Subcutaneous adipose tissue (tissue), 4 donors: ENCODE data around the gene KRT24. TPM values are rescaled to one million over a fixed set of nuclear protein-coding genes. Genes with fewer than 3 reads are reported as not detected.

ENCODE experiments used
- total RNA-seq, 4 donors: library from RNA; depleted of rRNA; stranded (reverse); fragments of >200 nt; gene quantifications; one replicate each; pipeline ENCODE4 v1.1.0, GENCODE V29; 2016
- TF ChIP-seq, protein P1 (sequence below): fragments of 450-650 bp; IDR thresholded peaks from one replicate; pipeline ENCODE4 v1.5.1; 2016; ENCODE audit warnings: low read depth, mild to moderate bottlenecking, control low read depth, antibody characterized with exemption, moderate library complexity

The KRT24 gene
- total RNA-seq, 4 donors from 2014 or later = not detected

DNA sequence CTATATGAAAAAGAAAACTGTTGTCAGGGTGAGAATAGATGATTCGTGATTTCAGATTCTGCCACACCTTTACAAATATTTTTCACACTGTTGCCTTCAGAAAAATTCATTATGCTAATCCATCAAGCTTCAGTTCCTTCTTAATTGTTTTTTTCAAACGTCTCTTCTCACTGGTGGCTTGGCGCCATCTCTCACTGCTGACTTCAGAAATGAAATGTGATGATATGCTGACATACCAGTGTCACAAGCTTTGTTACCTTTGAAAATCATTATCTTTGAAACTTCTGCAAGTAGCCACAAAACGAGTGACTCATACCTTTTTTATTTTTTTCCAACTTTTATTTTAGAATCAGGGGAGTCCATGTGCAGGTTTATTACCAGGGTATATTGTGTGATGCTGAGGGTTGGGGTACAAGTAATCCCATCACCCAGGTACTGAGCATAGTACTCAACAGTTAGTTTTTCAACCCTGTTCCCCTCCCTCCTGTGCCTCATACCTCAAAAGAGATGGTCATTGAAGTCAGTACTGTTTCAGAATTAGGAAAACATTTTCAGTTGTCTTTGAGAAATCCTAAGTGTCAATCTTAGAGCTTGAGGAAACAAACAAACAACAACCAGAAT, 24.5 kb downstream of the KRT24 start:
- TF ChIP-seq, protein P1, sequence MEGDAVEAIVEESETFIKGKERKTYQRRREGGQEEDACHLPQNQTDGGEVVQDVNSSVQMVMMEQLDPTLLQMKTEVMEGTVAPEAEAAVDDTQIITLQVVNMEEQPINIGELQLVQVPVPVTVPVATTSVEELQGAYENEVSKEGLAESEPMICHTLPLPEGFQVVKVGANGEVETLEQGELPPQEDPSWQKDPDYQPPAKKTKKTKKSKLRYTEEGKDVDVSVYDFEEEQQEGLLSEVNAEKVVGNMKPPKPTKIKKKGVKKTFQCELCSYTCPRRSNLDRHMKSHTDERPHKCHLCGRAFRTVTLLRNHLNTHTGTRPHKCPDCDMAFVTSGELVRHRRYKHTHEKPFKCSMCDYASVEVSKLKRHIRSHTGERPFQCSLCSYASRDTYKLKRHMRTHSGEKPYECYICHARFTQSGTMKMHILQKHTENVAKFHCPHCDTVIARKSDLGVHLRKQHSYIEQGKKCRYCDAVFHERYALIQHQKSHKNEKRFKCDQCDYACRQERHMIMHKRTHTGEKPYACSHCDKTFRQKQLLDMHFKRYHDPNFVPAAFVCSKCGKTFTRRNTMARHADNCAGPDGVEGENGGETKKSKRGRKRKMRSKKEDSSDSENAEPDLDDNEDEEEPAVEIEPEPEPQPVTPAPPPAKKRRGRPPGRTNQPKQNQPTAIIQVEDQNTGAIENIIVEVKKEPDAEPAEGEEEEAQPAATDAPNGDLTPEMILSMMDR = no peak

DNA sequence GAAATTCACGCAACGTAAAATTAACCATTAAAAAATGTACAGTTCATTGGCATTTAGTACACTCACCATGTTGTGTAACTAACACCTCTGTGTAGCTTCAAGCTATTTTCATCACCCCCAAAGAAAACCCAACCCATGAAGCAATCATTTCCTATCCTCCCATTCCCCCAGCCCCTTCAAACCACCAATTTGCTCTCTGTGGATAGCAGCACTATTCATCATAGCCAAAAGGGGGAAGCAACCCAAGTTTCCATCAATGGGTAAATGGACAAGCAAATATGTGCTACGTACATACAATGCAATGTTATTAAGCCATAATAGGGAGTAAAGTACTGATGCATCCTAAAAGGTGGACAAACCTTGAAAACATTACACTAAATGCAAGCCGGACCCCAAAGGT, 27.6 kb downstream of the KRT24 start:
- TF ChIP-seq, protein P1 = no peak

DNA sequence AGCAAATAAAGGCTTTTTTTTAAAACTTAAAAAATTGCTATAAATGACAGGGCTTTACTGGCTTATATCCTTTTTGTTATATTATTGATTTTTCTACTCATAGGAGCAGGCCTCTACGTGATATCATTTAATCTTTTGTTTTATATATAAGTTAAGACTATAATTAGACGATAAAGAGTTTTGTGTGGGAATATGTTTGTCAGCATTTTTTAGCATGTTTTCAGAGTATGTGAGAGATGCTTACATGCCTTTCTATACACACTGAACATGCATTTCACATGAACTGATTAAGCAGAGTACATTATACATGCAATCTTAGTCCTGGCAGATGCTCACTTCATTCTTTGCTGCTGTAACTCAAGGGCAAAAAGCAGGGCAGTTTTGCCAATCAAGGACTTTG, 30.9 kb downstream of the KRT24 start:
- TF ChIP-seq, protein P1 = no peak

DNA sequence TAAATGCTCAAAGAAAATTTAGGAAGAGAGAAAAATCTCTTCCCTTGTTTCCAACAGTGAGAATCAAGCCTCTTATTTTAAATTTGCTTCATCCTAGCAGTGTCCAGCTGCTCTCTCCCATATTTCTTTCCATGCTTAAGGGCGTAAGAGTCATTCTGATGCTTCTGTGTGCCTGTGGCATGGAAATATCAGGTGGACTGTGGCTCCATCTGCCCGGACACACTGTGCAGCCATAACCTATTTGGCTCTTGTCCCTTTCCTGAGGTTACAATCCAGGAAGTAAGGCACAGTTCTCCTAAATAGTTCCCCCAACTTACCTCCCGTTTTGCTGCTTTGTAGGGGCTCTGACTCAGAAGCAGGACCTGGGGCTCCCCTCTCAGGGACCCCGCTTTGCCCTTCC, 32.3 kb downstream of the KRT24 start:
- TF ChIP-seq, protein P1 = no peak

DNA sequence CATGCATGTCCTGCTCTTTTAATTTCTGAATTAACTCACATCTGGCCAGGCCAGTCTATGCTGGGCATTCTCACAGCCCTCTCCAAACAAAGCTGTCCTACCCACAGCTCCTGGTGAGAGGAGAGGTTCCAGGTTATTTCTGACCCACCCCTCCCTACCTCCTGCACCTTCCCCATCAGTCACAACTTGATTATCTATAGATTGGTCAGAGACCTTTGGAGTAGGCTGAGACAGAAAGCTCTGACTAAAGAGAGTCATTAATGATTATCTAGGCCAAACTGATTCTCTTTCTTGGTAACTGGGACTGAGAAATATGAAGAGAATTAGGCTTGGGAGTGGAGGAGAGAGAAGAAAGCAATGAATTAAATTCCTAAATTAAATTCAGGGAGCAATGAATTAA, 37.2 kb downstream of the KRT24 start:
- TF ChIP-seq, protein P1 = no peak

DNA sequence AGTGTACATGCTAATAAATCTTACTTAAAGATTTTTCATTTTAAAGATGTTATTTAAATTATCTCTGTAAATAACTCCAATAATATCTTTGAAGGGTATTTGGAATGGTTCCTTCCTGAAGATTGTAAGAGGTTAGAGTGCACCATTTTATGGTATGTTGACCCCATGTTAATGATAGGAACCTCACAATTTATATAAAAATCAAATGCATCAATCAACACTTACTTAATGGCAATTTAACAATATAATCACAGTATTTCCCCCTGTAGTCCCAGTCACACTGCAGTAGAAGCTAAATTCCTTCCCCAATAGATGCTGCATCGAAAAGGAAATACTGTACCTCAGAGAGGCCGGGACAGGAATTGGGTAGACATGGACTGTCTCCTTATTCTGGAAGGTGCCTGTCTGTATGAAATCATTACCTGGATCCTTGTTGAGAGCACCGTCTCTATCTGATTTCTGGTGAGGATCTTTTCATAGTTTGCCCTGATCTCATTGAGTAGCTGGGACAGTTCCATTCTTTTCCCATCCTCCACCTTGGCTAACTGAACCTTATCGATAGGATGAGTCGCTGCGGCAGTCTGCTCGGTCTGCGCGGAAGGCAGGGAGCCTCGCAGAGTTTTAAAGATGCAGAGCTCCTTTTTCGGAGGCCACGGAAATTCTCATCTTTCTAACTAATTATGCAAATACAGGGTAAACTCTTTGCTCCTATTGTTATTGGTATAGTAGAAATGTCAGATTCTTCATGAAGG, 38.8 kb downstream of the KRT24 start, which contains the start of gene KRT222:
Gene KRT222 (minus strand): TSS at position 596 of the 752 bp plus-strand sequence. CDS start 78 bp downstream, at position 518.
- TF ChIP-seq, protein P1 = no peak

DNA sequence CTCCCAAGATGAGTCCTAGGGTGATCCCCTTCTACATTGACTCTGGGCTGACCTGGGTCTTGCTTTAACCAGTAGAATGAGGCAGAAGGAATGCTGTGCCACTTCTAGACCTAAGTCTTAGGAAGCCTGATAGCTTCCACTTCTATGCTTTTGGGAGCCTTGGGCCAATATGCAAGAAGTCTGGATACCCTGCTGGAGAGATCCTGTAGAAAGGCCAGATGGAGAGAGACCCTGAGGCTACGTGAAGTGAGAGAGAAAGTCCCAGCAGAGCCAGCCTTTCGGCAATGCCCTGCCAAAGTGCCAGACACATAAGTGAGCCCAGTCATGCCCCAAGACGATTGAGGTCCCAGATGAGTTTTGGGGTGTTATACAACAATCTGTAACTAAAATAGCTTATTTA, 40.3 kb downstream of the KRT24 start:
- TF ChIP-seq, protein P1 = no peak
